ENCODE data around the gene NDOR1.

- no peak for TF ChIP-seq CTCF (IDR thresholded peaks at IDR 0.05; ENCODE audit: low read length)
- no peak for TF ChIP-seq EZH2 (IDR thresholded peaks at IDR 0.05; ENCODE audit: borderline replicate concordance, low read length)
Measured at GRCh38 chr9:137225699-137226331, 20.3 kb downstream of the NDOR1 start.

Measured in OCI-LY1 (cell line).